Measurements from ENCODE around the gene GDF10.

DNA sequence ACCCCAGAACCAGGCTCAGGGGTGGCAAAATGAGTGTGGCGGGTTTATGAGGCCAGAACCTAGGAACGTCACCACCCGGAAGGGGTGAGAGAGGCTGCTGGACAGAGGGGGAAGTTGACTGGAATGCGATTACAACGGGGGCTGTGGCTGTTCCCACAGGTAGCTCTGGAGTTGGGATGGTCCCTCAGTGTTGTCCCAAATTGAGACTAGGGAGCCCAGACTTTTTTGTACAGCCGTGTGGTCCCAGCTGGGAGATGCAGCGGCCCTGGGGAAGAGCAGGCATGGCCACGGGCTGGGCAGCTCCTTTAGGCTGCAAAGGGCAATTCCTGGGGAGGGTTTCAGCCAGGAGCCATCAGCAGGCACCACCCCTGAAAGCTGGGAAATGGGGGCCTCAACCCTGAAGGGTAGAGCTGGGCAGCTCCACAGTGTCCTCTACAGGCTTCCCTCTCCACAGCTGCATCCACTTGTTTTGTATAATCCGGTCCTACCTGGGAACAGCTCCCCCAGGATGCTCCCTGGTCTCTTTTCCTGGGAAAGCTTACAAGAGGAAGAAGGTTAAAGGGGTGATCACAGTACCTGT lies 11.0 kb upstream of the GDF10 start:
- no peak for TF ChIP-seq MAX (IDR thresholded peaks at IDR 0.05; ENCODE audit: low read depth)
- TF ChIP-seq RAD21 (IDR thresholded peaks at IDR 0.05; ENCODE audit: low read length) = no peak
- TF ChIP-seq SIN3A (IDR thresholded peaks at IDR 0.05; ENCODE audit: borderline replicate concordance, low read depth, low read length) = no peak
- TF ChIP-seq CTCF (IDR thresholded peaks at IDR 0.05) = no peak
- TF ChIP-seq YY1 (IDR thresholded peaks at IDR 0.05; ENCODE audit: low read depth) = no peak
- no peak for TF ChIP-seq CHD2 (IDR thresholded peaks at IDR 0.05; ENCODE audit: low read length, partially characterized antibody)
- no peak for TF ChIP-seq MXI1 (IDR thresholded peaks at IDR 0.05; ENCODE audit: low read depth, low read length)
- no peak for TF ChIP-seq IRF3 (IDR thresholded peaks at IDR 0.05; ENCODE audit: low read depth, low read length)
- TF ChIP-seq RXRA (IDR thresholded peaks at IDR 0.05; ENCODE audit: borderline replicate concordance, low read depth) = no peak
- no peak for TF ChIP-seq TAF1 (IDR thresholded peaks at IDR 0.05; ENCODE audit: borderline replicate concordance, low read depth, low read length)
- no peak for TF ChIP-seq POLR2AphosphoS5 (IDR thresholded peaks at IDR 0.05; ENCODE audit: low read depth, low read length)
- no peak for TF ChIP-seq REST (IDR thresholded peaks at IDR 0.05; ENCODE audit: low read depth, low read length)
- no peak for TF ChIP-seq EZH2phosphoT487 (IDR thresholded peaks at IDR 0.05; ENCODE audit: borderline replicate concordance, low read depth)
- no peak for TF ChIP-seq FOSL2 (IDR thresholded peaks at IDR 0.05; ENCODE audit: borderline replicate concordance, low read depth)
